ENCODE measurements around the gene MTRF1.

Gene MTRF1

DNA sequence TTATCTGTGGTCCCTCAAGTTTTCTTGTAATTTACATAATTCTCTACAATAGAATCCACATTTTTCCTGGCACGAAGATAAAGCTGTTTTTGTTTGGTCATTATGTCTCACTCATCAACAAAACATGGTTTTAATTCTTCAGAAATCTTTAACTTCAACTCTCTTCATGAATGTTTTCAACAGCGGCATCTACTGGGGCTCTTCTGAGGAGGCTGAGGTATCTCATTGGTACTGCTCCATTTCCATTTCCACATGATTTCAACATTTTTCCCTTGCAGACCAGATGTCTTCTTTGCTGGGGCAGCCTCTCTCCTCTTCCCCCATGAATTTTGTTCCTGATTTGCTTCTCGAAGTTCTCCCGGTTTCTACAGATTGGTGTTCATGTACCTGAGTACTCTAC lies 63.2 kb downstream of the MTRF1 start:
- no peaks in the 10 kb centered on the region for H3K4me1 ChIP-seq (ENCODE audit: control insufficient read depth, insufficient read depth, low read length)
- WGBS, 2 experiments = 91 to 94% methylated on average over 4 of the region's 4 CpGs
- H3K9me3 ChIP-seq (ENCODE audit: control insufficient read depth, low read length) = no peaks in the 10 kb centered on the region
- no peaks in the 10 kb centered on the region for H3K36me3 ChIP-seq (ENCODE audit: control insufficient read depth, insufficient read depth, low read length)
- H3K27ac ChIP-seq (ENCODE audit: insufficient read depth, low read depth, low read length, poor library complexity, severe bottlenecking) = no peak overlapping the region
- no peaks in the 10 kb centered on the region for H3K27me3 ChIP-seq (ENCODE audit: control insufficient read depth, insufficient read depth, low read length, poor library complexity, severe bottlenecking)
- H3K4me3 ChIP-seq (ENCODE audit: insufficient read depth, low read depth, low read length) = no peak overlapping the region

DNA sequence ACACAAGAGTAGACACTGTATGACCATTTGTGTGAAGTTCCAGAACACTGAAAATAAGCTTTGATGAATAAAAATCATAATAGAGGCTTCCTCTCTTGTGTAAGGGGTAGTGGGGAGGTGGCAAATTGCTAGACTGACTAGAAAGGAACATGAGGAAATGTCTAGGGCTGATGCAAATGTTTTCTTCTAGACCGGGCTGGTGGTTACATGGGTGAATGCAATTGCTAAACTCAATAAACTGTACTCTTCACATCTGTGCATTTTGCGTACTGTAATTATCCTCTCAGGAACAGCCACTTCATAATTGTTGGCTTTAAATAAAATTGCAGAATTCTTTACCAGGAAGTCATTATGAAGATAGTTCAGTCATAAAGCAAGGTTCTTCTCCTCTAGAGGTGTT lies 63.9 kb downstream of the MTRF1 start:
- no peaks in the 10 kb centered on the region for H3K27me3 ChIP-seq (ENCODE audit: control insufficient read depth, insufficient read depth, low read length, poor library complexity, severe bottlenecking)
- no peak overlapping the region for H3K27ac ChIP-seq (ENCODE audit: insufficient read depth, low read depth, low read length, poor library complexity, severe bottlenecking)
- H3K4me1 ChIP-seq (ENCODE audit: control insufficient read depth, insufficient read depth, low read length) = no peaks in the 10 kb centered on the region
- no peaks in the 10 kb centered on the region for H3K9me3 ChIP-seq (ENCODE audit: control insufficient read depth, low read length)
- WGBS, 2 experiments = 97 to 100% methylated on average over 1 to 2 of the region's 2 CpGs
- H3K4me3 ChIP-seq (ENCODE audit: insufficient read depth, low read depth, low read length) = no peak overlapping the region
- no peaks in the 10 kb centered on the region for H3K36me3 ChIP-seq (ENCODE audit: control insufficient read depth, insufficient read depth, low read length)

DNA sequence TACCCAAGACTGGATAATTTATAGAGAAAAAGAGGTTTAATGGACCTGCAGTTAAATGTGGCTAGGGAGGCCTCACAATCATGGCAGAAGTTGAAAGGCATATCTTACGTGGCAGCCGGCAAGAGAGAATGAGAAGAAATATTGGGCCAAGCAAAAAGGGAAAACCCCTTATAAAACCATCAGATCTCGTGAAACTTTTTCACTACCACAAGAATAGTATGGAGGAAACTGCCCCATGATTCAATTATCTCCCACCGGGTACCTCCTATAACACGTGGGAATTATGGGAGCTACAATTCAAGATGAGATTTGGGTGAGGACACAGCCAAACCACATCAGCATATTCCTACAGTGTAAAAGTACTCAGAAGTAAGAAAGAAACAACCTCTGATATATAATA lies 64.3 kb downstream of the MTRF1 start:
- H3K4me1 ChIP-seq (ENCODE audit: control insufficient read depth, insufficient read depth, low read length) = no peaks in the 10 kb centered on the region
- WGBS, 2 experiments = 90 to 94% methylated on average over 4 to 5 of the region's 5 CpGs
- no peaks in the 10 kb centered on the region for H3K9me3 ChIP-seq (ENCODE audit: control insufficient read depth, low read length)
- no peak overlapping the region for H3K27ac ChIP-seq (ENCODE audit: insufficient read depth, low read depth, low read length, poor library complexity, severe bottlenecking)
- no peak overlapping the region for H3K4me3 ChIP-seq (ENCODE audit: insufficient read depth, low read depth, low read length)
- H3K36me3 ChIP-seq (ENCODE audit: control insufficient read depth, insufficient read depth, low read length) = no peaks in the 10 kb centered on the region
- H3K27me3 ChIP-seq (ENCODE audit: control insufficient read depth, insufficient read depth, low read length, poor library complexity, severe bottlenecking) = no peaks in the 10 kb centered on the region

DNA sequence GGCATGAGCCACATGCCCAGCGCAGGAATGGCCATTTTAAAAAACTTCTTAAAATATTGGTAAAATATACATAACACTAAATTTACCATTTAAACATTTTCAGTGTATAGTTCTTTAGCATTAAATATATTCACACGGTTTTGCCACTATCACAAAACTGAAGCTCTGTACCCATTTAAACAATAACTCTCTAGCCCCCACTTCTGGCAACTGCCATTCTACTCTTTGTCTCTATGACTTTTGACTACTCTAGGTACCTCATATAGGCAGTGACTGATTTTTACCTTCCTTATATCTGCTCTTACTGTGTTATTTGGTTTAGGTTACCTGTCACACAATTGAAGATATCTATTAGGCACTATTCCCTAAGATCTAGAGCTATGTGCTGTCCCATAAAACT lies 66.8 kb downstream of the MTRF1 start:
- no peak overlapping the region for H3K4me3 ChIP-seq (ENCODE audit: insufficient read depth, low read depth, low read length)
- no peaks in the 10 kb centered on the region for H3K27me3 ChIP-seq (ENCODE audit: control insufficient read depth, insufficient read depth, low read length, poor library complexity, severe bottlenecking)
- WGBS, 2 experiments = 57 to 69% methylated on average over 1 of the region's 2 CpGs
- no peaks in the 10 kb centered on the region for H3K4me1 ChIP-seq (ENCODE audit: control insufficient read depth, insufficient read depth, low read length)
- H3K36me3 ChIP-seq (ENCODE audit: control insufficient read depth, insufficient read depth, low read length) = peaks cover 9% of the 10 kb centered on the region
- no peak overlapping the region for H3K27ac ChIP-seq (ENCODE audit: insufficient read depth, low read depth, low read length, poor library complexity, severe bottlenecking)
- no peaks in the 10 kb centered on the region for H3K9me3 ChIP-seq (ENCODE audit: control insufficient read depth, low read length)

DNA sequence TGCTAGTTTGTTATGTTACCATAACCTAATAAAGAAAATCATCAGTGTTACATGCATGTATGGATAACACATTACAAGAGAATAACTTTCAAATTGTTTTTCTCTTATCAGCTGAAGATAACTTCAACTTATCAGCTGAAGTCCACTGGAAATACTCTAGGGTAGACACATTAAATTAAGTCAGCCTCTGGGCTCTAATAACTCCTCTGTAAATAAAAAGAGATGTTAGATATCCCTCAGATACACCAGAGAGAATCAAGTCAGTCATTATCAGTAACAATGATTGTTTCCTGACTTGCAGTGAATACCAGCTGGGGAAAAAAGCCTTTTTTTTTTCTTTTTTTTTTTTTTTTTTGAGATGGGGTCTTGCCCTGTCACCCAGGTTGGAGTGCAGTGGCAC lies 67.4 kb downstream of the MTRF1 start:
- no peaks in the 10 kb centered on the region for H3K27me3 ChIP-seq (ENCODE audit: control insufficient read depth, insufficient read depth, low read length, poor library complexity, severe bottlenecking)
- no peaks in the 10 kb centered on the region for H3K9me3 ChIP-seq (ENCODE audit: control insufficient read depth, low read length)
- H3K36me3 ChIP-seq (ENCODE audit: control insufficient read depth, insufficient read depth, low read length) = peaks cover 9% of the 10 kb centered on the region
- no peak overlapping the region for H3K27ac ChIP-seq (ENCODE audit: insufficient read depth, low read depth, low read length, poor library complexity, severe bottlenecking)
- no peak overlapping the region for H3K4me3 ChIP-seq (ENCODE audit: insufficient read depth, low read depth, low read length)
- no peaks in the 10 kb centered on the region for H3K4me1 ChIP-seq (ENCODE audit: control insufficient read depth, insufficient read depth, low read length)

DNA sequence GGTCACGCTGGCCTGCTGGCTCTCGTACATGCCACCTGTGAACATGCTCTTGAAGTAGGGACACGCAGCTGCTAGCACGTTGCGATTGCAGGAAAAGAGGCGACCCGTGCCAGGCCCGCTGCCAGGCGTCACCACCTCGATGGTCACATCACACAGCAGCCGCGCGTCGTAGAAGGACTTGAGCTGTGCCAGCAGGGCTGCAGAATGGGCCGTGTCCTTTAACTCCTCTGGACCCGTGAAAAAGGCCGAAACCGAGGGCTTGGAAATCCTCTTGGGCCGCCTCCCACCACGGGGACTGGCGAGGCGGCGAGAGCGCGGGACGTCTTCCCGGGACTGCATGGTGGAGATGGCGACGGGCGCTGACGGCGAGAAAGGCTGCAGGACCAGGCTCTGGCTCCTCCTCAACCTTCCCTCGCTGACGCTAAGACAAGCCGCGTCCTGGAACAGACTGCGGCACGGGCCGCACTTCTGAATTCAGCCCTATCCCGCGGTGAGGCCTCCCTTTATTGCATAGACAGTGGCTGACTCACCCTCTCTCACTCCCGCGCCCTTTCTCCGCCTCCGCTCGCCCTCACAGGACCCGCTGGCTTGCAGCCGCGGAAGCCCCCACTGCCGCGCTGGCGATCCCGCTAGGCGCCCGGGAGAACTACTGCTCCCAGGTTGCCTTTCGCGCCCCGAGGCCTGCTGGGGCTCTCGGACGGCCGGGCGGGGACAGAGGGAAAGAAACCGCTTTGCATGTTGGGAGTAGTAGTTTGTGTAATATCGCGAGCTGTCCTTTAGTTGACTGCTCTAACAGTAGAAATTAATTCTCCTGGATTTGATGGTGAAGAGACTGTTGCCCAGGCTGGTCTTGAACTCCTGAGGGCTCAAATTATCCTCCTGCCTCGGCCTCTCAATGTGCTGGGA lies 69.2 kb downstream of the MTRF1 start, which contains the start of gene KBTBD7:
Gene KBTBD7 (minus strand): TSS at position 651 of the 906 bp plus-strand sequence. CDS start 312 bp downstream, at position 339.
- WGBS, 2 experiments = 21 to 22% methylated on average over 66 of the region's 66 CpGs
- Histone ChIP-seq H3K4me1 (ENCODE audit: control insufficient read depth, insufficient read depth, low read length) (no peaks in the 10 kb centered on the region), H3K36me3 (ENCODE audit: control insufficient read depth, insufficient read depth, low read length) (peaks cover 9% of the 10 kb centered on the region), H3K9me3 (ENCODE audit: control insufficient read depth, low read length) (no peaks in the 10 kb centered on the region), H3K4me3 (ENCODE audit: insufficient read depth, low read depth, low read length) (peak within 1 kb of the TSS; percentile 57), H3K27me3 (ENCODE audit: control insufficient read depth, insufficient read depth, low read length, poor library complexity, severe bottlenecking) (no peaks in the 10 kb centered on the region), H3K27ac (ENCODE audit: insufficient read depth, low read depth, low read length, poor library complexity, severe bottlenecking) (peak within 1 kb of the TSS; percentile 46)

DNA sequence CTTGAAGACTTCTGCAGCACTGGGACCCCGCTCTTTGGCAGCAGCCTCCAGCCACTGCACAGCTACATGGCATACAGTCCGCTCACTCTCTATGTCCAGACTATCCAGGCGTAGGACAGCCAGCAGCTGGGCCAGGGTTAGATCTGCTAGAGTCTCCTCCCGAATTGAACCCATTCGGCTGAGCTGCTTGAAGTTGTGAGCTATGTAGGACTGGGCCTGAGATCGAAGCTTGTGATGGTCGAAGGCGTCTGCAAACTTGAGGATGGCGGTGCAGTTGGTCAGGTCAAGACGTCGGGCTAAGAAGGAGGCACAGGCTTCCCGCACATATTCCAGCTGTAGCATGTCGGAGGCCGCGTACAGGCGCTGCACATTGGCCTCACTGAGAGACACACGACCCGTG lies 69.9 kb downstream of the MTRF1 start:
- Histone ChIP-seq H3K4me3 (ENCODE audit: insufficient read depth, low read depth, low read length) (peak overlapping the region; percentile 57), H3K4me1 (ENCODE audit: control insufficient read depth, insufficient read depth, low read length) (no peaks in the 10 kb centered on the region), H3K9me3 (ENCODE audit: control insufficient read depth, low read length) (no peaks in the 10 kb centered on the region), H3K27ac (ENCODE audit: insufficient read depth, low read depth, low read length, poor library complexity, severe bottlenecking) (no peak overlapping the region), H3K36me3 (ENCODE audit: control insufficient read depth, insufficient read depth, low read length) (peaks cover 9% of the 10 kb centered on the region), H3K27me3 (ENCODE audit: control insufficient read depth, insufficient read depth, low read length, poor library complexity, severe bottlenecking) (no peaks in the 10 kb centered on the region)
- 96 to 97% methylated on average over 18 of the region's 18 CpGs for WGBS, 2 experiments

DNA sequence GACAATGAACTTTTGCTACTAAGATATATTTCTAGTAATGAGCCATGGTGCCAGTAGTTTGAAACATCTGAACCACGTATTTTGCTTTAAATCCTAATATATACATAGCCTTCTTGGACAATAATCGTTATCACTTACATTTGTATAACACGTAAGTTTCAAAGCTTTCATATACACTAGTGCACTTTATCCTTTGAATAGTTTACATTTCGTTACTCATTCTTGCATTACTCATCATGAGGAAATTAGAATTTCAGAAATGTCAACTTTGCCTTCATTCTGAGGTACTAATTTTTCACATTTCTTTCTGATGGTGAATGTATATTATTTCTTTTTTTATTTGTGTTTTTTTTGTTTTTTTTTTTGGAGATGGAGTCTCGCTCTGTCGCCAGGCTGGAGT lies 74.8 kb downstream of the MTRF1 start:
- Histone ChIP-seq H3K9me3 (ENCODE audit: control insufficient read depth, low read length) (no peaks in the 10 kb centered on the region), H3K27ac (ENCODE audit: insufficient read depth, low read depth, low read length, poor library complexity, severe bottlenecking) (no peak overlapping the region), H3K36me3 (ENCODE audit: control insufficient read depth, insufficient read depth, low read length) (peaks cover 9% of the 10 kb centered on the region), H3K27me3 (ENCODE audit: control insufficient read depth, insufficient read depth, low read length, poor library complexity, severe bottlenecking) (no peaks in the 10 kb centered on the region), H3K4me3 (ENCODE audit: insufficient read depth, low read depth, low read length) (no peak overlapping the region), H3K4me1 (ENCODE audit: control insufficient read depth, insufficient read depth, low read length) (no peaks in the 10 kb centered on the region)
- 93% methylated on average over 6 of the region's 6 CpGs for WGBS, 2 experiments

DNA sequence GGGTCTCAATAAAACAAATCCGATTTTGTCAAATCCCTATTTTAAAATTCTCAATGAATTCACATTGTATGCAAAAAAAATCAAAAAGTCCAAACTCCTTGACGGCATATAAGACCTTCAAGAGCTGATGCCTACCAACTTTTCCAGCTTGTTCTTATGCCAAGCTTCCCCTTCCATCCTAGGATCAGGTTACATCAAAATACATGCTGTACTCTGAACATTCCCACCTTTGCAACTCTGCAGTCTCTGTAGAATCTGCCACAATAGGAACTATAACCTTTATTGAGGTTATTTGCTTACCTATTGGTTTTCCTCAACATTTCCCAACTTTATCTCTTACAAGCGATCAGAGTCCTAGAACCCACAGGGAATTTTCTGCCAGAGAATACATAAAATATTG lies 76.9 kb downstream of the MTRF1 start:
- Histone ChIP-seq H3K9me3 (ENCODE audit: control insufficient read depth, low read length) (no peaks in the 10 kb centered on the region), H3K36me3 (ENCODE audit: control insufficient read depth, insufficient read depth, low read length) (no peaks in the 10 kb centered on the region)
- 89 to 92% methylated on average over 3 of the region's 3 CpGs for WGBS, 2 experiments

DNA sequence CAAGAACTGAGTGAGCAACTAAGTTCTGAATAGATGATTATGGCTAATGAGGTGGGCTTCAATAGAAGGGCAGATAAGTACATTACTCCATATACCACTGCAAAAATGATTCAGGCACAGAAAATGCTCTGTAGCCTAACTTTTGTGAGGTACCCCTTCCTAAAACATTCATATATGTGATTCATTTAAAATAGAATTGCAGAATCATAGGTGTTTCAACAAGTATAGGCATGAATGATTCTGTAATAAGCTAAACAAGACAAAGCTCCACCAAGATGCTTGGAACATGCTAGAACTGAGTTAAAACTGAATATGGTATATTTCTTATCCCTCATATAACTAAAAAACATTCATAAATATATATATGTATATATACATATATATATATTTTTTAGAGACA lies 81.1 kb downstream of the MTRF1 start:
- no peak overlapping the region for H3K27ac ChIP-seq (ENCODE audit: insufficient read depth, low read depth, low read length, poor library complexity, severe bottlenecking)
- no peaks in the 10 kb centered on the region for H3K36me3 ChIP-seq (ENCODE audit: control insufficient read depth, insufficient read depth, low read length)
- no peaks in the 10 kb centered on the region for H3K4me1 ChIP-seq (ENCODE audit: control insufficient read depth, insufficient read depth, low read length)
- no peaks in the 10 kb centered on the region for H3K9me3 ChIP-seq (ENCODE audit: control insufficient read depth, low read length)
- H3K27me3 ChIP-seq (ENCODE audit: control insufficient read depth, insufficient read depth, low read length, poor library complexity, severe bottlenecking) = no peaks in the 10 kb centered on the region
- no peak overlapping the region for H3K4me3 ChIP-seq (ENCODE audit: insufficient read depth, low read depth, low read length)

More for the DNA sequence above, 76.9 kb downstream of the MTRF1 start:
- Histone ChIP-seq H3K27me3 (ENCODE audit: control insufficient read depth, insufficient read depth, low read length, poor library complexity, severe bottlenecking) (no peaks in the 10 kb centered on the region), H3K4me1 (ENCODE audit: control insufficient read depth, insufficient read depth, low read length) (no peaks in the 10 kb centered on the region), H3K27ac (ENCODE audit: insufficient read depth, low read depth, low read length, poor library complexity, severe bottlenecking) (no peak overlapping the region), H3K4me3 (ENCODE audit: insufficient read depth, low read depth, low read length) (no peak overlapping the region)
